Neural cell (in vitro differentiated cells): ENCODE data around the gene ADD3. TPM values are rescaled to one million over a fixed set of nuclear protein-coding genes. Genes with fewer than 3 reads are reported as not detected.
A peak's percentile ranks its signal among the peaks of the same experiment; 100 is the strongest.

Source experiments
- H2AFZ ChIP-seq: fragments of 200-600, 300-800 bp; sonication (generic), shearing (Covaris generic); 2 replicates; pipeline ENCODE4 v1.6.0; 2014; ENCODE audit warnings: low read depth, mild to moderate bottlenecking, antibody characterized with exemption, low read length, moderate library complexity
- H3F3A ChIP-seq: fragments of 200-600 bp; shearing (Covaris generic); 2 replicates; pipeline ENCODE4 v1.6.1; 2016; ENCODE audit warnings: mild to moderate bottlenecking, moderate library complexity, mixed read lengths, antibody characterized with exemption, low read length; ENCODE audit not compliant: insufficient read depth, poor library complexity, severe bottlenecking
- H3K27ac ChIP-seq: fragments of 200-600, 300-800 bp; sonication (generic), shearing (Covaris generic); 2 replicates; pipeline ENCODE4 v1.5.1; 2014; ENCODE audit warnings: mild to moderate bottlenecking, low read length, moderate library complexity
- H3K27me3 ChIP-seq: fragments of 300-800, 200-600 bp; sonication (generic), shearing (Covaris generic); 2 replicates; pipeline ENCODE4 v1.6.0; 2014; ENCODE audit warnings: mild to moderate bottlenecking, low read depth, low read length, moderate library complexity; ENCODE audit not compliant: insufficient read depth
- H3K36me3 ChIP-seq: fragments of 300-800, 200-600 bp; sonication (generic), shearing (Covaris generic); 2 replicates; pipeline ENCODE4 v1.5.1; 2014; ENCODE audit warnings: mild to moderate bottlenecking, antibody characterized with exemption, low read length, moderate library complexity; ENCODE audit not compliant: insufficient read depth
- H3K4me2 ChIP-seq: fragments of 300-800, 200-600 bp; sonication (generic), shearing (Covaris generic); 2 replicates; pipeline ENCODE4 v1.6.0; 2014; ENCODE audit warnings: mild to moderate bottlenecking, low read length
- H3K4me3 ChIP-seq: fragments of 300-800, 200-600 bp; sonication (generic), shearing (Covaris generic); 2 replicates; pipeline ENCODE4 v1.5.1; 2014; ENCODE audit warnings: mild to moderate bottlenecking, low read length, moderate library complexity
- H3K79me2 ChIP-seq: fragments of 200-600 bp; shearing (Covaris generic); replicated peaks from 2 replicates; pipeline ENCODE4 v1.6.0; 2014; ENCODE audit warnings: mild to moderate bottlenecking, low read length, moderate library complexity; ENCODE audit not compliant: insufficient read depth
- H3K9ac ChIP-seq: fragments of 300-800, 200-600 bp; sonication (generic), shearing (Covaris generic); 2 replicates; pipeline ENCODE4 v1.6.1; 2016; ENCODE audit warnings: mild to moderate bottlenecking, low read length, mixed read lengths
- H3K9me2 ChIP-seq: fragments of 200-600 bp; shearing (Covaris generic); 2 replicates; pipeline ENCODE4 v1.6.1; 2016; ENCODE audit warnings: mild to moderate bottlenecking, low read length, mixed read lengths; ENCODE audit not compliant: insufficient read depth
- H3K9me3 ChIP-seq: fragments of 200-600, 300-800 bp; sonication (generic), shearing (Covaris generic); 2 replicates; pipeline ENCODE4 v1.6.1; 2016; ENCODE audit warnings: mild to moderate bottlenecking, mixed run types, low read length, moderate library complexity, mixed read lengths
- H4K20me1 ChIP-seq: fragments of 200-600 bp; shearing (Covaris generic); 2 replicates; pipeline ENCODE4 v1.6.1; 2016; ENCODE audit warnings: mild to moderate bottlenecking, mixed run types; ENCODE audit not compliant: insufficient read depth
- EP300 ChIP-seq: fragments of 450-650 bp; conservative IDR thresholded peaks from 2 replicates; pipeline ENCODE4 v1.6.1; 2014; ENCODE audit warnings: antibody characterized with exemption, mild to moderate bottlenecking, moderate library complexity; ENCODE audit not compliant: poor library complexity, severe bottlenecking
- MXI1 ChIP-seq: fragments of 450-650 bp; conservative IDR thresholded peaks from 2 replicates; pipeline ENCODE4 v1.6.1; 2014; ENCODE audit warnings: antibody characterized with exemption, mild to moderate bottlenecking; ENCODE audit not compliant: poor library complexity, severe bottlenecking
- POLR2AphosphoS5 ChIP-seq: IDR thresholded peaks from 2 replicates; pipeline ENCODE4 v1.6.1; 2012
- RAD21 ChIP-seq: fragments of 450-650 bp; conservative IDR thresholded peaks from 2 replicates; pipeline ENCODE4 v1.6.1; 2014; ENCODE audit warnings: antibody characterized with exemption, mild to moderate bottlenecking, moderate library complexity
- REST ChIP-seq: IDR thresholded peaks from 2 replicates; pipeline ENCODE4 v1.6.1; 2012; ENCODE audit warnings: borderline replicate concordance
- SMC3 ChIP-seq: fragments of 450-650 bp; conservative IDR thresholded peaks from 2 replicates; pipeline ENCODE4 v1.6.1; 2014; ENCODE audit warnings: antibody characterized with exemption, mild to moderate bottlenecking, moderate library complexity; ENCODE audit not compliant: poor library complexity
- TAF1 ChIP-seq: IDR thresholded peaks from 2 replicates; pipeline ENCODE4 v1.6.1; 2012; ENCODE audit warnings: low read depth
- polyA plus RNA-seq: library from polyadenylated mRNA; depleted of rRNA; stranded (reverse); fragments of >200 nt; gene quantifications from 2 replicates; pipeline ENCODE4 v1.2.3, GENCODE V29; 2014
- TF ChIP-seq, protein P1 (sequence below): fragments of 450-650 bp; IDR thresholded peaks from 2 replicates; pipeline ENCODE4 v1.5.1; 2014; ENCODE audit warnings: antibody characterized with exemption, mild to moderate bottlenecking, moderate library complexity; ENCODE audit not compliant: poor library complexity, severe bottlenecking

The ADD3 gene
- polyA plus RNA-seq, 1 donor from 2014 or later = 40.6 TPM

DNA sequence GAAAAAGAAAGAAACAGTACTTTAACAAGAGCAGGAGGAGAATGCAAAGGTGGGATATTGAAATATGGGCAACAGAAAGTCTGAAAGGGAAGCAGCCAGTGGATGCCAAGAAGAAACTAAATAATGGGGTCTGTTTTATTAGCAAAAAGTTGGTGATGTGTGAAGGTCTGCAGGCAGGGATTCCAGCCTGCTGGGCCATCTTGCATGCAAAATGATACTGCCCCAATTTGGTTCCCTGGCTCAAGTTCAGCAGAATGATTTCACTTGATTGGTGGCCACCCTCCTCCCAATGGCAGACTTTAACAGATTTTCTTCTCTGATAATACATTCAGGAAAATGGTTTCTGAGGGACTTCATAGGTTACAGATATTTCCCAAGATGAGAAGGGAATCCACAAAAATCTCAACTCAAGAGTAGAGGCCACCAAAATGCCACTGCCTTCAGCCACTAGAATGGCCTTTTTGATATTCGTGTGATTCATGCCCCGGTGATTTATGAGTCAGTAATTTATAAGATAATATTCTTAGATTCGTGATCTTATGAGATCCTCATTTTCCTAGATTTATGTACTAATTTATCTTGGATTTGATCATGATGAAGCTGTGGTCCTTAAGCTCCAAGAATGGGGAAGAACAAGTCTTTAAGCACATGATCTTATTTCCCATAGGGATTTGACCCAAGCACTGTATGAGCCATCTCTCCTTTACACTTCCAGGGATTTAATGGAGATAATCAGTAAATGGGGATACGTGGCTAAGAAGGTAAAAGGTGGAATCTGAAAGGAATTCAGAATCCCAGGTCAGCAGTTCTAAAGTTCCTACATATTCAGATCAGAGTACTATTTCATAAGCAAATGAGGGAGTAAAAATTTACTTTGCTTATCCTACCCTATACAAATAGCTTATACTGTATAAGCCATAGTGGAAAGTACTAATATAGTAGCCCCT lies 32.3 kb upstream of the ADD3 start:
- H3K9me2 ChIP-seq = no peaks in the 10 kb centered on the region
- no peaks in the 10 kb centered on the region for H3K27me3 ChIP-seq
- no peaks in the 10 kb centered on the region for H3F3A ChIP-seq
- H3K27ac ChIP-seq = no peak overlapping the region
- H3K36me3 ChIP-seq = no peaks in the 10 kb centered on the region
- TF ChIP-seq, protein P1, sequence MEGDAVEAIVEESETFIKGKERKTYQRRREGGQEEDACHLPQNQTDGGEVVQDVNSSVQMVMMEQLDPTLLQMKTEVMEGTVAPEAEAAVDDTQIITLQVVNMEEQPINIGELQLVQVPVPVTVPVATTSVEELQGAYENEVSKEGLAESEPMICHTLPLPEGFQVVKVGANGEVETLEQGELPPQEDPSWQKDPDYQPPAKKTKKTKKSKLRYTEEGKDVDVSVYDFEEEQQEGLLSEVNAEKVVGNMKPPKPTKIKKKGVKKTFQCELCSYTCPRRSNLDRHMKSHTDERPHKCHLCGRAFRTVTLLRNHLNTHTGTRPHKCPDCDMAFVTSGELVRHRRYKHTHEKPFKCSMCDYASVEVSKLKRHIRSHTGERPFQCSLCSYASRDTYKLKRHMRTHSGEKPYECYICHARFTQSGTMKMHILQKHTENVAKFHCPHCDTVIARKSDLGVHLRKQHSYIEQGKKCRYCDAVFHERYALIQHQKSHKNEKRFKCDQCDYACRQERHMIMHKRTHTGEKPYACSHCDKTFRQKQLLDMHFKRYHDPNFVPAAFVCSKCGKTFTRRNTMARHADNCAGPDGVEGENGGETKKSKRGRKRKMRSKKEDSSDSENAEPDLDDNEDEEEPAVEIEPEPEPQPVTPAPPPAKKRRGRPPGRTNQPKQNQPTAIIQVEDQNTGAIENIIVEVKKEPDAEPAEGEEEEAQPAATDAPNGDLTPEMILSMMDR = no peak
- TF ChIP-seq TAF1 = no peak
- no peak for TF ChIP-seq EP300
- TF ChIP-seq RAD21 = no peak
- no peak for TF ChIP-seq MXI1
- no peak overlapping the region for H3K4me3 ChIP-seq
- no peaks in the 10 kb centered on the region for H4K20me1 ChIP-seq
- H3K79me2 ChIP-seq = no peaks in the 10 kb centered on the region
- H3K9ac ChIP-seq = no peak overlapping the region
- H3K4me2 ChIP-seq = no peak overlapping the region
- H2AFZ ChIP-seq = no peak overlapping the region
- H3K9me3 ChIP-seq = no peaks in the 10 kb centered on the region

GRCh38 chr10:109976681-109977080 lies 31.1 kb upstream of the ADD3 start:
- Histone ChIP-seq H2AFZ (no peak overlapping the region), H4K20me1 (no peaks in the 10 kb centered on the region), H3K27ac (no peak overlapping the region), H3K79me2 (no peaks in the 10 kb centered on the region), H3K9me2 (no peaks in the 10 kb centered on the region), H3K9me3 (no peaks in the 10 kb centered on the region), H3K27me3 (no peaks in the 10 kb centered on the region), H3K4me3 (no peak overlapping the region), H3F3A (no peaks in the 10 kb centered on the region), H3K9ac (no peak overlapping the region), H3K36me3 (no peaks in the 10 kb centered on the region), H3K4me2 (no peak overlapping the region)
- TF ChIP-seq SMC3 = no peak
- TF ChIP-seq POLR2AphosphoS5 = peak; percentile 12

DNA sequence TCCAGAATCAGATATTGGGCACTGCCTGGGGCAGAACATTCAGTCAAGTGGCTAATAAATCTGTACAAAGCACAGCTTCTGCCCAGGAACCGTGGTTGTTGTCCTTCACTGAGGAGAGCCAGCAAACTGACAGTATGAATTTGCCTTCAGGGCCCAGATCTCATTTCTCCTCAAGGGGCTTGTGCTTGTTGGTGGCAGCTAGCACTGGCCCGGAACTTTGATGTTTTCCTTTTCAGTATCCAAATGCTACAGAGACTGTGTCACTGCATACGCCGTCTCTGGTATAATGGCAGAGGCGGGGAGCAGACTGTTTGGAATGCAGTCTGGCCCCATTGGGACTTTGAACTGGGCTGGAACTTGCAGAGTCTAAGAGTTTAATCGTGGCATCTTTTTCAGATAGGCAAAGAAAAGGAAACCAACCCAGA lies 30.4 kb upstream of the ADD3 start:
- Histone ChIP-seq H4K20me1 (no peaks in the 10 kb centered on the region), H3K9me3 (no peaks in the 10 kb centered on the region), H3K9me2 (no peaks in the 10 kb centered on the region), H3K36me3 (no peaks in the 10 kb centered on the region), H3K79me2 (no peaks in the 10 kb centered on the region), H3F3A (no peaks in the 10 kb centered on the region), H3K4me2 (no peak overlapping the region), H3K9ac (no peak overlapping the region), H3K4me3 (no peak overlapping the region), H2AFZ (no peak overlapping the region), H3K27ac (no peak overlapping the region), H3K27me3 (no peaks in the 10 kb centered on the region)
- TF ChIP-seq MXI1 = no peak
- TF ChIP-seq TAF1 = no peak
- TF ChIP-seq, protein P1 = no peak
- TF ChIP-seq SMC3 = no peak
- TF ChIP-seq EP300 = no peak
- TF ChIP-seq REST = no peak
- TF ChIP-seq RAD21 = no peak
